ENCODE results near the gene IGF2BP2. TPM values are rescaled to one million over a fixed set of nuclear protein-coding genes. Genes with fewer than 3 reads are reported as not detected.
A peak's percentile ranks its signal among the peaks of the same experiment; 100 is the strongest.

IGF2BP2 gene
- total RNA-seq, 1 experiment from 2014 or later: 133 TPM

DNA sequence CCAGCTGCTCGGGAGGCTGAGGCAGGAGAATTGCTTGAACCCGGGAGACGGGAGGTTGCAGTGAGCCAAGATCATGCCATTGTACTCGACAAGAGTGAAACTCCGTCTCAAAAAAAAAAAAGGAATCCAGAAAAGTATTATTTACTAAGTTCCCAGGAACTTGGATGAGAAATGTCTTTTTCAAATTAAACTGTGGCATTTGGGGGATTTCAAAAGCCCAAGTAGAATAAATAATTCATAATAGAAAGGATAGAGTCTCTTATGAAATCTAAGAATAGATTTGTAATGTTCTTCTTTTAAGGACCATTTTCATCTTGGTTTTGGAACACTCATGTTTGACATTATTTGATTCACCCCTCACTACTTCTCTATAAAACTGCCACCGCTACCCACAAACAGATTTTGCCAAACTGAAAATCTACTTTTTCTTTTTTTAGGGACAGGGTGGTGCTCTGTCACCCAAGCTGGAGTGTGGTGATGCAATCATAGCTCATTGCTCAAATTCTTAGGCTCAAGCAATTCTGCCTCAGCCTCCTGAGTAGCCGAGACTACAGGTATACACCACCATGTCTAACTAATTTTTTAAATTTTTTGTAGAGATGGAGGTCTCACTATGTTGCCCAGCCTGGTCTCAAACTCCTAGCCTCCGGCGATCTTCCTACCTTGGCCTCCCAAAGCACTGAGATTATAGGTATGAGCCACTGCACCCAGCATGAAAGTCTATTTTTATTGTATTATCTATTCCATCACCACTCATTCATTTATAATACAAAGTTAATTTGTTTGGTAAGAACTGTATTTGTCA lies 139.4 kb downstream of the IGF2BP2 start:
- DNase-seq (ENCODE audit: low spot score) (no peak), ATAC-seq (no peak)
- Mint-ChIP-seq H3K4me1 (no peaks in the 10 kb centered on the region), H3K27ac (no peak overlapping the region), H3K27me3 (ENCODE audit: low read depth) (no peaks in the 10 kb centered on the region), H3K9me3 (no peaks in the 10 kb centered on the region), H3K4me3 (no peak overlapping the region), H3K36me3 (peaks cover 70% of the 10 kb centered on the region)
- POLR2A ChIA-PET: no interaction called here
- TF ChIP-seq SOX15 (CRISPR knock-in tag; IDR thresholded peaks at IDR 0.05) (no peak), ZNF232 (CRISPR knock-in tag; IDR thresholded peaks at IDR 0.05) (no peak), USF1 (CRISPR knock-in tag; IDR thresholded peaks at IDR 0.05) (no peak)
- CTCF ChIA-PET: interaction anchor here (0.6 kb wide), 1 partner anchor 11 kb away, joined by 5 read pairs; no protein-coding TSS in a partner anchor

DNA sequence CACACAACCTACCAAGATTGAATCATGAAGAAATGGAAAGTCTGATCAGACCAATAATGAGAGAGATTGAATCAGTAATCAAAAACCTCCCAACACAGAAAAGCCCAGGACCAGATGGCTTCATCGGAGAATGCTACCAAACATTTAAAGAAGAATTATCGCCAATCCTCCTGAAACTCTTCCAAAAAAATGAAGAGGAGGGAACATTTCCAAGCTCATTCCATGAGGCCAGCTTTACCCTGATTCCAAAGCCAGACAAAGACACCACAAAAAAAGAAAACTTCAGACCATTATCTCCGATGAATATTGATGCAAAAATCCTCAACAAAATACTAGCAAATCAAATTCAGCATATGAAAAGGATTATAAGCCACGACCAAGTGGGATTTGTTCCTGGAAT lies 144.6 kb downstream of the IGF2BP2 start:
- Mint-ChIP-seq H3K36me3 (peaks cover 46% of the 10 kb centered on the region), H3K27me3 (ENCODE audit: low read depth) (no peaks in the 10 kb centered on the region), H3K4me1 (peaks cover 8% of the 10 kb centered on the region), H3K9me3 (no peaks in the 10 kb centered on the region), H3K4me3 (no peak overlapping the region), H3K27ac (no peak overlapping the region)
- POLR2A ChIA-PET: no interaction called here
- TF ChIP-seq E2F4 (CRISPR knock-in tag; IDR thresholded peaks at IDR 0.05; ENCODE audit: borderline replicate concordance, low read depth) (no peak), E2F1 (CRISPR knock-in tag; IDR thresholded peaks at IDR 0.05) (no peak), RELA (CRISPR knock-in tag; IDR thresholded peaks at IDR 0.05; ENCODE audit: borderline replicate concordance) (no peak), ZNF232 (CRISPR knock-in tag; IDR thresholded peaks at IDR 0.05) (no peak)
- CTCF ChIA-PET: interaction anchor here (1.1 to 1.8 kb wide), 3 partner anchors 20 to 88 kb away, joined by 3 to 7 read pairs (median 6); no protein-coding TSS in a partner anchor
- DNase-seq (ENCODE audit: low spot score) (no peak), ATAC-seq (no peak)

DNA sequence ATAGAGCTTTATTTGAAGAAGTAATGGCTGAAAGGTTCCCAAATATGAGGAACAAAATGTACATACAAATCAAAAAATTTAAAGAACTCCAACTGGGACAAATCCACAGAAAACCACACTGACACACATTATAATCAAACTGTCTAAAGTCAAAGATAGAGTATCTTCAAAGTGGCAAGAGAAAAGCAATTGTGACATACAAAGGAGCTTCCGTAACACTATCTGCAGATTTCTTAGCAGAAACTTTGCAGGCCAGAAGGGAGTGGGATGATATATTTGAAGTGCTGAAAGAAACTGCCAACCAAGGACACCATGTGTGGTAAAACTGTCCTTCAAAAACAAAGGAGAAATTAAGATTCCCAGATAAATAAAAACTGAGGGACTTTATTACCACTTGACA lies 146.8 kb downstream of the IGF2BP2 start:
- no peak overlapping the region for H3K4me3 Mint-ChIP-seq
- peaks cover 44% of the 10 kb centered on the region for H3K36me3 Mint-ChIP-seq
- no peaks in the 10 kb centered on the region for H3K27me3 Mint-ChIP-seq (ENCODE audit: low read depth)
- DNase-seq (ENCODE audit: low spot score) (no peak), ATAC-seq (no peak)
- ChIA-PET CTCF (interaction anchor here (0.9 to 2.2 kb wide), 15 partner anchors 11 to 253 kb away, joined by 3 to 48 read pairs (median 6); partner anchors contain the start of gene IGF2BP2), POLR2A (no interaction called here)
- TF ChIP-seq CREM (CRISPR knock-in tag; IDR thresholded peaks at IDR 0.05) (no peak), FOXP1 (CRISPR knock-in tag; IDR thresholded peaks at IDR 0.05; ENCODE audit: borderline replicate concordance) (no peak), ZNF512 (CRISPR knock-in tag; IDR thresholded peaks at IDR 0.05; ENCODE audit: borderline replicate concordance) (no peak), STAT6 (CRISPR knock-in tag; conservative IDR thresholded peaks at IDR 0.05; ENCODE audit: low read depth) (no peak), FOXK1 (CRISPR knock-in tag; IDR thresholded peaks at IDR 0.05) (no peak), TEAD4 (CRISPR knock-in tag; IDR thresholded peaks at IDR 0.05) (no peak), ZNF396 (CRISPR knock-in tag; IDR thresholded peaks at IDR 0.05; ENCODE audit: borderline replicate concordance) (no peak)
- TF ChIP-seq, protein P1, sequence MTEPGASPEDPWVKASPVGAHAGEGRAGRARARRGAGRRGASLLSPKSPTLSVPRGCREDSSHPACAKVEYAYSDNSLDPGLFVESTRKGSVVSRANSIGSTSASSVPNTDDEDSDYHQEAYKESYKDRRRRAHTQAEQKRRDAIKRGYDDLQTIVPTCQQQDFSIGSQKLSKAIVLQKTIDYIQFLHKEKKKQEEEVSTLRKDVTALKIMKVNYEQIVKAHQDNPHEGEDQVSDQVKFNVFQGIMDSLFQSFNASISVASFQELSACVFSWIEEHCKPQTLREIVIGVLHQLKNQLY (CRISPR knock-in tag; IDR thresholded peaks at IDR 0.05): no peak
- no peaks in the 10 kb centered on the region for H3K9me3 Mint-ChIP-seq
- peak overlapping the region; percentile 29; the same call in 1 of the 2 replicates for H3K27ac Mint-ChIP-seq
- H3K4me1 Mint-ChIP-seq: peaks cover 8% of the 10 kb centered on the region

All from WTC11 (cell line).